Lower leg skin (tissue), 4 donors: ENCODE data around the gene STEAP2. TPM values are rescaled to one million over a fixed set of nuclear protein-coding genes. Genes with fewer than 3 reads are reported as not detected.

ENCODE experiments used
- DNase-seq, 2 donors: peaks; one replicate each; pipeline ENCODE4 v3.0.0-alpha.2; 2019; ENCODE audit warnings: low spot score in 2 of 2
- H3K4me3 ChIP-seq: fragments of 200-600 bp; sonication (generic); 2 replicates; pipeline ENCODE4 v1.5.1; 2017; ENCODE audit warnings: mild to moderate bottlenecking, low read depth; ENCODE audit not compliant: poor library complexity, severe bottlenecking
- POLR2A ChIP-seq, 2 donors: fragments of 450-650 bp; IDR thresholded peaks; one replicate each; pipeline ENCODE4 v1.6.1; 2016 to 2017; ENCODE audit warnings: antibody characterized with exemption in 2 of 2, mild to moderate bottlenecking in 1 of 2, moderate library complexity in 1 of 2
- WGBS, 2 donors: methylation state at CpG; one replicate each; pipeline ENCODE4 v1.1.5; 2018; 5-methylcytosine and 5-hydroxymethylcytosine counted together
- intact Hi-C: fragments of 100-400 bp; cut with DNase I; formaldehyde crosslinking; loops from one replicate; pipeline ENCODE4 v1.15.0; 2023; ENCODE audit warnings: low total_unique reads
- total RNA-seq, 4 donors: library from RNA; depleted of rRNA; stranded (reverse); fragments of >200 nt; gene quantifications; one replicate each; pipeline ENCODE4 v1.1.0, GENCODE V29; 2016
- TF ChIP-seq, protein P1 (sequence below), 3 donors: fragments of 450-650 bp; IDR thresholded peaks; one replicate each; pipeline ENCODE4 v1.5.1; 2016; ENCODE audit warnings: antibody characterized with exemption in 3 of 3, mild to moderate bottlenecking in 3 of 3, moderate library complexity in 2 of 3

The STEAP2 gene
- total RNA-seq, 4 donors from 2014 or later, result 2.7 to 7.9 (median 5.3) TPM

DNA sequence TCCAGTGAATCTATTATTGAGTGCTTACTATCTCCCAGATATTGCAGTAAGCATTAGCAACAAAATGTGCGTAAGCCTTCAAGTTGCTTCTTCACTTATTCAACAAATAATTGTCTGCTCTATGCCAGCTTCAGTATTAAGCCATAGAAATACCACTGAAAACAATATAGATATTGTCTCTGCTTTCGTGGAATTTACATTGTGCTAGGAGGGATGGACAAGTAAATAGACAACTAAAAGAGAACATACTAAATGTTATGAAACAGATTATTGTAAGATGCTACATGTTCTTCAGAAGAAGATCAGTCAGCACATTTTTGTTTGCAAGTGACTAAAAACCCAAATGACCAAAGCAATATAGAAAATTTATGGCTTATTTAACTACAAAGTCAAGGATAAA lies 60.7 kb downstream of the STEAP2 start:
- WGBS, 2 donors, result 76 to 77% methylated on average over 2 of the region's 2 CpGs
- TF ChIP-seq, protein P1, sequence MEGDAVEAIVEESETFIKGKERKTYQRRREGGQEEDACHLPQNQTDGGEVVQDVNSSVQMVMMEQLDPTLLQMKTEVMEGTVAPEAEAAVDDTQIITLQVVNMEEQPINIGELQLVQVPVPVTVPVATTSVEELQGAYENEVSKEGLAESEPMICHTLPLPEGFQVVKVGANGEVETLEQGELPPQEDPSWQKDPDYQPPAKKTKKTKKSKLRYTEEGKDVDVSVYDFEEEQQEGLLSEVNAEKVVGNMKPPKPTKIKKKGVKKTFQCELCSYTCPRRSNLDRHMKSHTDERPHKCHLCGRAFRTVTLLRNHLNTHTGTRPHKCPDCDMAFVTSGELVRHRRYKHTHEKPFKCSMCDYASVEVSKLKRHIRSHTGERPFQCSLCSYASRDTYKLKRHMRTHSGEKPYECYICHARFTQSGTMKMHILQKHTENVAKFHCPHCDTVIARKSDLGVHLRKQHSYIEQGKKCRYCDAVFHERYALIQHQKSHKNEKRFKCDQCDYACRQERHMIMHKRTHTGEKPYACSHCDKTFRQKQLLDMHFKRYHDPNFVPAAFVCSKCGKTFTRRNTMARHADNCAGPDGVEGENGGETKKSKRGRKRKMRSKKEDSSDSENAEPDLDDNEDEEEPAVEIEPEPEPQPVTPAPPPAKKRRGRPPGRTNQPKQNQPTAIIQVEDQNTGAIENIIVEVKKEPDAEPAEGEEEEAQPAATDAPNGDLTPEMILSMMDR (IDR thresholded peaks at IDR 0.05), result no peak
- no peak for TF ChIP-seq POLR2A (IDR thresholded peaks at IDR 0.05)
- no peak overlapping the region for H3K4me3 ChIP-seq
- intact Hi-C loops, result no loop called here
- no peak for DNase-seq

DNA sequence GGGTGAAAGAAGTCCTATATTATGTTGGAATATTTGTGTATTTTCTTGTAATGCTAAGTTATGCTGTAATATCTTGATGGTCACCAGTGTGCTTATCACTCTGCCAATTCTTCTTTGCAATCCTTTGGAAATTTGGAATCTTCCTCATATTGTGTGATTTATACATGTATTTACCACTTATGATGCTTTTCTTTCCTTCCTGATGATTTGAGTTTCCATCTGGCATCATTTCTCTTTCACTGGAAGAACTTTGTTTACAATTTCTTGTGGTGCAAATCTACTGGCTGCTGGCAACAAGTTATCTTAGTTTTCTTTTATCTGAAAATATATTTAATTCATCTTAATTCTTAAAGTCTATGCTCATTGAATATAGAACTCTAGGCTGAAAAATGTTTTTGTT lies 62.6 kb downstream of the STEAP2 start:
- no peak overlapping the region for H3K4me3 ChIP-seq
- DNase-seq, result no peak
- intact Hi-C loops, result no loop called here
- TF ChIP-seq, protein P1 (IDR thresholded peaks at IDR 0.05), result no peak
- no peak for TF ChIP-seq POLR2A (IDR thresholded peaks at IDR 0.05)

DNA sequence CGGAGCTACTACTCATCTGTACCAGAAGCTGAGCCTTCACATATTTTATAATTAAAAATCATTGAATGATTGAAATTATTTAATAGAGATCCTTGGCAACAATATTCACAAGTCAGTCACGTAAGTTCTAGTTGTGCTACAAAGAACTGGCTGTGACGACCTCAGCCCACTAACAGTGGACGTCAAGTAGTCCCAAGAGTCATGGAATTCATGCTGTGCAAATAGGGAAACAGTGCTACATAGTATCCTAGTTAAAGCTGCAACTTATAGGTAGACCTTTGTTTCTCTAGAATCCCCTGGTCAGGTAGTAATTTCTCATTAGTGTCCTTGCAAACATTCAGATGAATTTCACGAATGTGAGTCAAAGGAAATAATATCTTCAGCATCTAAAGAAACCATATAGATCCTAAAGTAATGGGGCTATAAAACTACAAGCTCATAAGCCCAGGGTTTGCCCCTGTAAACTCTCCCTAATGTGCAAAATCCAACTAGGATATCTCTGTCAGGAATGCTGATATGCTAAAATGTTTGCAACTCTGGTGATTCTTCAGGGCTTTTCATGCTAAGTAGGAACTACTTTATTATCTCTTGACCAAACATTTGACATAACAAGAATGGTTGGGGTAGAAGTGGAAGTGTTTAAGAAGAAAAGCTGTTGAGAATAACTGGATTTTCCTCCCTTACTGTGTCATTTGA lies 64.6 kb downstream of the STEAP2 start:
- TF ChIP-seq, protein P1 (IDR thresholded peaks at IDR 0.05), result no peak
- TF ChIP-seq POLR2A (IDR thresholded peaks at IDR 0.05), result no peak
- H3K4me3 ChIP-seq, result no peak overlapping the region
- no peak for DNase-seq
- intact Hi-C loops, result no loop called here
- 71 to 80% methylated on average over 5 of the region's 5 CpGs for WGBS, 2 donors

Other genes with a start within 250 kb of the STEAP2 start
- 1 to 10 TPM in 2 of 4 donors, under 1 TPM in 2; 0.27 to 5.9 (median 1.9) TPM for gene STEAP1, start 57.3 kb upstream of the STEAP2 start, total RNA-seq
- gene CFAP69, start 33.4 kb downstream of the STEAP2 start, total RNA-seq, result 1 to 10 TPM; 1.3 to 3.7 (median 3.4) TPM
- gene FAM237B, start 109.6 kb downstream of the STEAP2 start, total RNA-seq, result not detected
- gene GTPBP10, start 135.0 kb downstream of the STEAP2 start, total RNA-seq, result 10 to 100 TPM; 11.6 to 26.2 (median 15.3) TPM
- gene CLDN12, start 191.7 kb downstream of the STEAP2 start, total RNA-seq, result 10 to 100 TPM; 11.2 to 17.1 (median 12.6) TPM